SH-SY5Y (cell line): ENCODE results near the gene TIGD3.

Experiments used
- GATA2 ChIP-seq: IDR thresholded peaks from 2 replicates; pipeline ENCODE4 v1.6.1; 2011; ENCODE audit warnings: mild to moderate bottlenecking, low read depth, low read length
- GATA3 ChIP-seq: IDR thresholded peaks from 2 replicates; pipeline ENCODE4 v1.6.1; 2011; ENCODE audit warnings: low read depth, mild to moderate bottlenecking, low read length, moderate library complexity

GRCh38 chr11:65325435-65325834 is 29.1 kb upstream of the TIGD3 start:
- TF ChIP-seq GATA2 (no peak), GATA3 (no peak)
